ENCODE measurements around the gene PCGF3. TPM values are rescaled to one million over a fixed set of nuclear protein-coding genes. Genes with fewer than 3 reads are reported as not detected.

Gene PCGF3
- total and polyA plus RNA-seq, 2 experiments from 2014 or later: 21.0 to 26.0 TPM

GRCh38 chr4:657834-658667, 47.6 kb upstream of the PCGF3 start:
- Histone ChIP-seq H3F3A (ENCODE audit: insufficient read depth) (no peaks in the 10 kb centered on the region), H3K4me2 (ENCODE audit: unreplicated experiment) (no peak overlapping the region), H3K9ac (no peak overlapping the region), H3K27me3 (replicated peaks; ENCODE audit: insufficient read depth) (no peaks in the 10 kb centered on the region), H4K20me1 (ENCODE audit: insufficient read depth) (no peaks in the 10 kb centered on the region), H2AFZ (no peak overlapping the region), H3K9me3 (ENCODE audit: low read depth) (no peaks in the 10 kb centered on the region), H3K27ac (no peak overlapping the region), H3K4me3 (no peak overlapping the region), H3K4me1 (ENCODE audit: insufficient read depth) (no peaks in the 10 kb centered on the region), H3K79me2 (ENCODE audit: insufficient read depth) (no peaks in the 10 kb centered on the region), H3K36me3 (ENCODE audit: low read depth) (no peaks in the 10 kb centered on the region), H3K9me2 (ENCODE audit: insufficient read depth) (no peaks in the 10 kb centered on the region)
- in situ Hi-C loops (cut with MboI): no loop called here
- TF ChIP-seq EZH2 (IDR thresholded peaks at IDR 0.05; ENCODE audit: insufficient read depth, poor library complexity, severe bottlenecking): no peak
- WGBS, 2 experiments (ENCODE audit: low coverage in 1 of 2, low lambda C conversion rate in 2 of 2, missing lambda C conversion rate in 2 of 2): 44 to 53% methylated on average over 7 to 23 of the region's 27 CpGs
- no peak for DNase-seq

GRCh38 chr4:658681-659667, 46.7 kb upstream of the PCGF3 start:
- H3K9ac ChIP-seq: no peak overlapping the region
- no peak overlapping the region for H2AFZ ChIP-seq
- no peaks in the 10 kb centered on the region for H4K20me1 ChIP-seq (ENCODE audit: insufficient read depth)
- no peaks in the 10 kb centered on the region for H3K9me3 ChIP-seq (ENCODE audit: low read depth)
- no peaks in the 10 kb centered on the region for H3K4me1 ChIP-seq (ENCODE audit: insufficient read depth)
- in situ Hi-C loops (cut with MboI): no loop called here
- DNase-seq: no peak
- 63 to 67% methylated on average over 32 of the region's 32 CpGs for WGBS, 2 experiments (ENCODE audit: low coverage in 1 of 2, low lambda C conversion rate in 2 of 2, missing lambda C conversion rate in 2 of 2)
- no peak overlapping the region for H3K27ac ChIP-seq
- H3K9me2 ChIP-seq (ENCODE audit: insufficient read depth): no peaks in the 10 kb centered on the region
- H3K4me3 ChIP-seq: no peak overlapping the region
- H3F3A ChIP-seq (ENCODE audit: insufficient read depth): no peaks in the 10 kb centered on the region
- no peaks in the 10 kb centered on the region for H3K27me3 ChIP-seq (replicated peaks; ENCODE audit: insufficient read depth)
- no peaks in the 10 kb centered on the region for H3K79me2 ChIP-seq (ENCODE audit: insufficient read depth)
- no peak for TF ChIP-seq EZH2phosphoT487 (IDR thresholded peaks at IDR 0.05; ENCODE audit: insufficient read depth, low read depth)
- TF ChIP-seq EZH2 (IDR thresholded peaks at IDR 0.05; ENCODE audit: insufficient read depth, poor library complexity, severe bottlenecking): no peak
- H3K36me3 ChIP-seq (ENCODE audit: low read depth): no peaks in the 10 kb centered on the region
- H3K4me2 ChIP-seq (ENCODE audit: unreplicated experiment): no peak overlapping the region

GRCh38 chr4:659851-660250, 45.8 kb upstream of the PCGF3 start:
- DNase-seq: no peak
- TF ChIP-seq EZH2phosphoT487 (IDR thresholded peaks at IDR 0.05; ENCODE audit: insufficient read depth, low read depth) (no peak), EZH2 (IDR thresholded peaks at IDR 0.05; ENCODE audit: insufficient read depth, poor library complexity, severe bottlenecking) (no peak)
- H3F3A ChIP-seq (ENCODE audit: insufficient read depth): no peaks in the 10 kb centered on the region
- H3K4me1 ChIP-seq (ENCODE audit: insufficient read depth): no peaks in the 10 kb centered on the region
- H3K27ac ChIP-seq: no peak overlapping the region
- H3K9ac ChIP-seq: no peak overlapping the region
- H3K36me3 ChIP-seq (ENCODE audit: low read depth): no peaks in the 10 kb centered on the region
- no peaks in the 10 kb centered on the region for H3K27me3 ChIP-seq (replicated peaks; ENCODE audit: insufficient read depth)
- no peaks in the 10 kb centered on the region for H3K9me3 ChIP-seq (ENCODE audit: low read depth)
- no peaks in the 10 kb centered on the region for H4K20me1 ChIP-seq (ENCODE audit: insufficient read depth)
- in situ Hi-C loops (cut with MboI): no loop called here
- no peak overlapping the region for H2AFZ ChIP-seq
- H3K9me2 ChIP-seq (ENCODE audit: insufficient read depth): no peaks in the 10 kb centered on the region
- no peak overlapping the region for H3K4me2 ChIP-seq (ENCODE audit: unreplicated experiment)
- no peaks in the 10 kb centered on the region for H3K79me2 ChIP-seq (ENCODE audit: insufficient read depth)
- 51 to 55% methylated on average over 8 of the region's 8 CpGs for WGBS, 2 experiments (ENCODE audit: low coverage in 1 of 2, low lambda C conversion rate in 2 of 2, missing lambda C conversion rate in 2 of 2)
- H3K4me3 ChIP-seq: no peak overlapping the region

- 47 to 49% methylated on average over 10 of the region's 10 CpGs for WGBS, 2 experiments (ENCODE audit: low coverage in 1 of 2, low lambda C conversion rate in 2 of 2, missing lambda C conversion rate in 2 of 2)
- no peak overlapping the region for H3K9ac ChIP-seq
- in situ Hi-C loops (cut with MboI): no loop called here
- no peak overlapping the region for H3K4me2 ChIP-seq (ENCODE audit: unreplicated experiment)
- no peaks in the 10 kb centered on the region for H3F3A ChIP-seq (ENCODE audit: insufficient read depth)
- DNase-seq: no peak
- H3K27me3 ChIP-seq (replicated peaks; ENCODE audit: insufficient read depth): no peaks in the 10 kb centered on the region
- H3K79me2 ChIP-seq (ENCODE audit: insufficient read depth): no peaks in the 10 kb centered on the region
- H3K4me1 ChIP-seq (ENCODE audit: insufficient read depth): no peaks in the 10 kb centered on the region
- H4K20me1 ChIP-seq (ENCODE audit: insufficient read depth): no peaks in the 10 kb centered on the region
- H2AFZ ChIP-seq: no peak overlapping the region
- no peak overlapping the region for H3K4me3 ChIP-seq
- TF ChIP-seq EZH2 (IDR thresholded peaks at IDR 0.05; ENCODE audit: insufficient read depth, poor library complexity, severe bottlenecking) (no peak), EZH2phosphoT487 (IDR thresholded peaks at IDR 0.05; ENCODE audit: insufficient read depth, low read depth) (no peak)
- no peaks in the 10 kb centered on the region for H3K9me2 ChIP-seq (ENCODE audit: insufficient read depth)
- H3K27ac ChIP-seq: no peak overlapping the region
- H3K36me3 ChIP-seq (ENCODE audit: low read depth): no peaks in the 10 kb centered on the region
- no peaks in the 10 kb centered on the region for H3K9me3 ChIP-seq (ENCODE audit: low read depth)
Measured at GRCh38 chr4:660401-660800, 45.2 kb upstream of the PCGF3 start.

Data from GM23248 (cell line).